Liver (tissue), 3 donors: Measurements from ENCODE around the gene GPRC5A.

Experiments
- EGR1 ChIP-seq, 2 donors: IDR thresholded peaks; 2 replicates each; pipeline ENCODE4 v1.6.1; 2016 to 2018; ENCODE audit warnings: antibody characterized with exemption in 2 of 2, low read depth in 2 of 2
- HNF4G ChIP-seq: IDR thresholded peaks from 2 replicates; pipeline ENCODE4 v1.6.1; 2016; ENCODE audit warnings: antibody characterized with exemption
- RAD21 ChIP-seq, 2 donors: IDR thresholded peaks; 2 replicates each; pipeline ENCODE4 v1.6.1; 2016; ENCODE audit warnings: antibody characterized with exemption in 2 of 2, mild to moderate bottlenecking in 2 of 2
- REST ChIP-seq: IDR thresholded peaks from 2 replicates; pipeline ENCODE4 v1.6.1; 2016; ENCODE audit warnings: antibody characterized with exemption, mild to moderate bottlenecking
- TAF1 ChIP-seq: conservative IDR thresholded peaks from 2 replicates; pipeline ENCODE4 v1.6.1; 2016; ENCODE audit warnings: antibody characterized with exemption, mild to moderate bottlenecking
- TF ChIP-seq, protein P1 (sequence below): fragments of 150-350 bp; IDR thresholded peaks from 2 replicates; pipeline ENCODE4 v1.5.1; 2017; ENCODE audit warnings: improper control_type of control experiment, low read depth, low read length; ENCODE audit not compliant: missing input control
- TF ChIP-seq, protein P2 (sequence below): IDR thresholded peaks from 2 replicates; pipeline ENCODE4 v1.6.1; 2016; ENCODE audit warnings: antibody characterized with exemption
- donor health status: healthy.
- donor health status: healthy.

DNA sequence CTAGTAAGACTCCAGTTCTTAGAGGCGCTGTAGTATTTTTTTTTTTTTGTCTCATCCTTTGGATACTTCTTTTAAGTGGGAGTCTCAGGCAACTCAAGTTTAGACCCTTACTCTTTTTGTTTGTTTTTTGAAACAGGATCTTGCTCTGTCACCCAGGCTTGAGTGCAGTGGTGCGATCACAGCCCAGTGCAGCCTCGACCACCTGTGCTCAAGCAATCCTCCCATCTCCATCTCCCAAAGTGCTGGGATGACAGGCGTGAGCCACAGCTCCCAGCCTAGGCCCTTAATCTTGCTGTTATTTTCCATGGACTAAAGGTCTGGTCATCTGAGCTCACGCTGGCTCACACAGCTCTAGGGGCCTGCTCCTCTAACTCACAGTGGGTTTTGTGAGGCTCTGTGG is 21.3 kb downstream of the GPRC5A start:
- TF ChIP-seq, protein P1, sequence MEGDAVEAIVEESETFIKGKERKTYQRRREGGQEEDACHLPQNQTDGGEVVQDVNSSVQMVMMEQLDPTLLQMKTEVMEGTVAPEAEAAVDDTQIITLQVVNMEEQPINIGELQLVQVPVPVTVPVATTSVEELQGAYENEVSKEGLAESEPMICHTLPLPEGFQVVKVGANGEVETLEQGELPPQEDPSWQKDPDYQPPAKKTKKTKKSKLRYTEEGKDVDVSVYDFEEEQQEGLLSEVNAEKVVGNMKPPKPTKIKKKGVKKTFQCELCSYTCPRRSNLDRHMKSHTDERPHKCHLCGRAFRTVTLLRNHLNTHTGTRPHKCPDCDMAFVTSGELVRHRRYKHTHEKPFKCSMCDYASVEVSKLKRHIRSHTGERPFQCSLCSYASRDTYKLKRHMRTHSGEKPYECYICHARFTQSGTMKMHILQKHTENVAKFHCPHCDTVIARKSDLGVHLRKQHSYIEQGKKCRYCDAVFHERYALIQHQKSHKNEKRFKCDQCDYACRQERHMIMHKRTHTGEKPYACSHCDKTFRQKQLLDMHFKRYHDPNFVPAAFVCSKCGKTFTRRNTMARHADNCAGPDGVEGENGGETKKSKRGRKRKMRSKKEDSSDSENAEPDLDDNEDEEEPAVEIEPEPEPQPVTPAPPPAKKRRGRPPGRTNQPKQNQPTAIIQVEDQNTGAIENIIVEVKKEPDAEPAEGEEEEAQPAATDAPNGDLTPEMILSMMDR: no peak
- TF ChIP-seq EGR1 (IDR thresholded peaks at IDR 0.05; ENCODE audit: low read depth in 2 of 2) (no peak), RAD21 (IDR thresholded peaks at IDR 0.05) (no peak), REST (no peak), HNF4G (no peak), TAF1 (no peak)
- TF ChIP-seq, protein P2, sequence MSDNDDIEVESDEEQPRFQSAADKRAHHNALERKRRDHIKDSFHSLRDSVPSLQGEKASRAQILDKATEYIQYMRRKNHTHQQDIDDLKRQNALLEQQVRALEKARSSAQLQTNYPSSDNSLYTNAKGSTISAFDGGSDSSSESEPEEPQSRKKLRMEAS: no peak
